Activated naive CD4-positive, alpha-beta T cell treated with anti-CD3 and anti-CD28 coated beads, Interleukin-2, amount 50 U/mL, for 72 hours (primary cell): ENCODE measurements around the gene OSBPL3. TPM values are rescaled to one million over a fixed set of nuclear protein-coding genes. Genes with fewer than 3 reads are reported as not detected.

Source experiments
- ATAC-seq, 2 donors: fragments of 150-1000 bp; cut with Tn5 transposase; 2 replicates each; pipeline ENCODE4 v1.10.0; 2021; ENCODE audit warnings: mild to moderate bottlenecking in 2 of 2, moderate library complexity in 2 of 2
- DNase-seq, 2 donors: peaks; one replicate each; pipeline ENCODE4 v3.0.0; 2021 to 2022; ENCODE audit warnings: low spot score in 2 of 2
- H3K27ac Mint-ChIP-seq, 2 donors: one replicate each; pipeline ENCODE4 v1.8.0; 2022; ENCODE audit warnings: mild to moderate bottlenecking in 2 of 2, mixed read lengths in 2 of 2
- H3K36me3 Mint-ChIP-seq, 2 donors: one replicate each; pipeline ENCODE4 v1.8.0; 2022; ENCODE audit warnings: mixed read lengths in 2 of 2
- H3K9me3 Mint-ChIP-seq, 2 donors: one replicate each; pipeline ENCODE4 v1.8.0; 2022; ENCODE audit warnings: mixed read lengths in 2 of 2
- total RNA-seq, 2 donors: library from RNA; stranded (reverse); gene quantifications; one replicate each; pipeline ENCODE4 v1.2.3, GENCODE V29; 2022

Gene OSBPL3
- total RNA-seq, 2 donors from 2014 or later = 42.2 to 52.0 TPM

DNA sequence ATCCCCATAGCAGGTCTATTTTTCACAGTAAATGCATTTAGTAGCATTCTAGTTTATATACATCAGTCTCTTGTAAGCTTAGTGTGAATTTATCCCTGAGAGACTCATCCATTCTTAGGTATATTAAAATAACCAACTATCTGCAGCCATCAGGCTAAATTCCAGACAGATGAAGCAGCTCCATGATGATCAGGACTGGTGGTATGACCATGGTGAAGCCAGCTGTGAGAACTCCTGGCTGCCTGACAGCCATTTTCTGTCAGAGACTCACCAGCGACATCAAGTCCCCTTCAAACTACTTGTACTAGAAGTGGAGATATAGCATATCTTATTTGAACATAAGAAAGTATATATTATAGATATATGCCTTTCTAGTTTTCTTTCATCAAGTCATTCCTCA lies 152.4 kb downstream of the OSBPL3 start:
- no peak for DNase-seq
- peaks cover 28 to 66% of the 10 kb centered on the region in 2 donors for H3K36me3 Mint-ChIP-seq
- no peak overlapping the region for H3K27ac Mint-ChIP-seq
- no peak for ATAC-seq
- no peaks in the 10 kb centered on the region for H3K9me3 Mint-ChIP-seq

DNA sequence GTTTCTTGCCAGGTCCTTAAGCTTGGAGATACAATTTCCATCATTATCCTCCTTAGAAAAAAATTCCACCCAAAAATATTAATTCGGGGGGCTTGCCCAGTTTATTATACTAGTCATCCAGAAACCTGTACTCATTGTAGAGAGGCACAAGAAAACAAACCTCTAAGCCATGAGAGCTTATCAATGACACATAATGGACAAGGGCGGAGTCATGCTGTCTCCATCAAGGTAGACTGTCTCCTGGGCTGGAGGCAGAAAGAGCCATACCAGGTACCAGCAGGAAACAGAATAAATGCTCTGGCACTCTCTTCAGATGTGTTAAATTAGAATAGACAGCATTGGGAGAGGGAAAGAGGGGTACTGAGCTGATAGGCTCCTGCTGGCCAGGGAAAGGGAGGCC lies 153.0 kb downstream of the OSBPL3 start:
- Mint-ChIP-seq H3K27ac (peak overlapping the region; percentile 28 to 78), H3K9me3 (no peaks in the 10 kb centered on the region), H3K36me3 (peaks cover 28 to 67% of the 10 kb centered on the region in 2 donors)
- ATAC-seq (peak in 1 of 2 donors; percentile 52), DNase-seq (no peak)

DNA sequence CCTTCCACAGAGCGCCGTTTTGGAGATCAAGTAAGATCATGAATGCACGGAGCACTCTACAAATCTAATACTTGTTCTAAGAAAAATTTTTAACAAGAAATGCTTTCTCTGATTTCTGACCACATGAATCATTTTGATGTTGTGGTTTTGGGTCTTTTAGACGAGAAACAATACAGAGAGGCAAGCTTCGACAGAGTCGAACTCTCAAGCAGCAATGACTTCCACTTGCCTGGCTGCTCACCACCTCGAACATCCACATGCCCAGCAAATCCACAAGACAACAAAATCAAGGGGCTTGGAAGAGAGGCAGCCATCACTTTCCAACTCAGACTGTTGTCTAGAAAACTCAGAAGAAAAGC lies 153.3 kb downstream of the OSBPL3 start:
- H3K27ac Mint-ChIP-seq = peak overlapping the region; percentile 28 to 78
- peaks cover 28 to 67% of the 10 kb centered on the region in 2 donors for H3K36me3 Mint-ChIP-seq
- ATAC-seq = peak; percentile 30 to 56
- no peak for DNase-seq
- no peaks in the 10 kb centered on the region for H3K9me3 Mint-ChIP-seq

DNA sequence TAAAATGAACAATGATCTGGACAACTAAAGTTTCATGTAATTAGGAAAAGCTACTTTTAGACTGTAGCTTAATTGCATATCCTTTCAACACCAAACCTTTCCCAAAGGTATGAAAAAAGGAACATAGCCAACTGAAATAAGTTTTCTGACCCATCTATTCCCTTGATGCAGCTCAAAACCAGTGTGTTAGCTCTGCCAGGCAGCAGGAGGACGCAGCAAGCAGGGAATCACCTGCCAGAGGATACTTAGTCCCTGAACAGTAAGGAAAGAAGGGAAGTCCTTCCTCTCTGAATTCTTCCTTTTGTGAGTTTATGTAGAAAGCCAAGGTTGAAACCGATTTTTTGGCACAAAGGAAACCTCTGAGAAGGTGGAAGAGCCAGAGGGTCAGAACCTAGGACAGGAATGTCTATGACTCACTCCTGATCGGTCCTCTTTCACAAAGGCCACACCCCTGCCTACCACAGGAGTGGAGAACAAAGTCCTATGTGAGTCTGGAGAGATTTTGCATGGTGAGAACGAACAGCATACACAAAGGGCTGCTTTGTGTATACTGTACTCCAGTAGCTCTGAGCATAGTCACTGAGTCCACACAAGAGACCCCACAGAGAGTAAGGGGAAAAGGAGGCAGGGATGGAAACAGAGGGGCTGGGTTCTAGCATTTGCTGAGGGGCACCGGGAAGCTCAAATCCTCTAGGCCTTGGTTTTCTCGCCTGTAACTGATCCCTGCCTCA lies 153.9 kb downstream of the OSBPL3 start:
- Mint-ChIP-seq H3K9me3 (no peaks in the 10 kb centered on the region), H3K27ac (peak overlapping the region; percentile 28 to 78), H3K36me3 (peaks cover 26 to 67% of the 10 kb centered on the region in 2 donors)
- no peak for DNase-seq
- ATAC-seq = peak in 1 of 2 donors; percentile 3

DNA sequence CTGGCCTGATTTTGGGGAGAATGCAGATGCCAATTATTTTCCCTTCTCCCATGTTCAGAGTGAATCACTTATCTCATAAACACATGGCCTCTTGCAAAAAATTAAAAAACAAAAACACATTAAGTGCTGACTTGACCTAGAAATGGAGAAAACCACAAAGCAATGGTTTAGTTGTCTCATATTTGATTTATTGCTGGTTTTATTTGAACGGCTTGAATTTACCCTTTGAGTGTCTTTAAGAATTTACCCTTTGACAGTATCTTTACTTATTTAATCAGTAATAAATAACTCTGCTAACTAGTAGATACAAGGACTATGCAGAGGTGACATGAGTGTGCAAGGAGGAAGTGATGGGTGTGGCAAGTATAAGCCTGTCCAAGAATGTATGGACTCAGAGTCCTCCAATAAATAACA lies 154.6 kb downstream of the OSBPL3 start:
- DNase-seq (no peak), ATAC-seq (no peak)
- peaks cover 21 to 65% of the 10 kb centered on the region in 2 donors for H3K36me3 Mint-ChIP-seq

DNA sequence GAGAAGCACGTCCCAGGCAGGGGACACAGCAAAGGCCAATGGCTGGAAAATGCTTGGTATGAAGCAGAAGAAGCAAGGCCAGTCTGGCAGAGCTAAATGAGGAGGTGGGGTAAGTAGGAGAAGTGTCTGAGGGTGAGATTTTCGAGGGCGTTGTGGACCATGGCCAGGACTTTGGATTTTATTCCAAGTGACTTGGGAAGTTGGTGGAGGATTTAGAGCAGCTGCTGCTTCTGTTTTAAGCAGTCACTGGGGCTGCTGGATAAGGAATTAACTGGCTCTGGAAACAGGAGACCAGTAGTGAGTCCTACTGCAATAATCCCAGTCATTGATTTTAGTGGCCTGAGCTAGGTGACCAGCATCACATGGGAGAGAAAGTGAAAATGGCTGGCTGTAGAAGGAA lies 155.1 kb downstream of the OSBPL3 start:
- DNase-seq (no peak), ATAC-seq (no peak)
- Mint-ChIP-seq H3K9me3 (no peaks in the 10 kb centered on the region), H3K36me3 (peaks cover 16 to 62% of the 10 kb centered on the region in 2 donors), H3K27ac (no peak overlapping the region)

More for the DNA sequence above, 154.6 kb downstream of the OSBPL3 start:
- Mint-ChIP-seq H3K27ac (no peak overlapping the region), H3K9me3 (no peaks in the 10 kb centered on the region)

DNA sequence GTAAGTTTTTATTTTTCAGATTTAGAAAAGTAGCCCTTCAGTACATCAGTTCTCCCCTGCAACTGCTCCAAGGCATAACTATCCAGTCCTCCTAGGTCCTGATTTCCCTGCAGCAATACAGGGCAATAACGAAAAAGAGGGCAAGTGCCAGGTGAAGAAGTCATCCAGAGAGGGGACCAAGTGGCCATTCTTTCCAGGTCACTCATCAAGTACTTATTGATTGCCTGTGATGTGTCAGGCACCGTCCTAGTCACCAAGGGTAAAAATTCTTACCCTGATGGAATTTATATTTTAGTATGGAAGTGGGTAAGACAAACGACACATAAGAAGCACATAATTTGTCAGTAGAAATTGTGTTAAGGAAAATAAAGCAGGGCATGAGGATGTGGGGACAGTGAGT lies 155.6 kb downstream of the OSBPL3 start:
- Mint-ChIP-seq H3K36me3 (peaks cover 15 to 60% of the 10 kb centered on the region in 2 donors), H3K9me3 (no peaks in the 10 kb centered on the region)
- no peak for DNase-seq

DNA sequence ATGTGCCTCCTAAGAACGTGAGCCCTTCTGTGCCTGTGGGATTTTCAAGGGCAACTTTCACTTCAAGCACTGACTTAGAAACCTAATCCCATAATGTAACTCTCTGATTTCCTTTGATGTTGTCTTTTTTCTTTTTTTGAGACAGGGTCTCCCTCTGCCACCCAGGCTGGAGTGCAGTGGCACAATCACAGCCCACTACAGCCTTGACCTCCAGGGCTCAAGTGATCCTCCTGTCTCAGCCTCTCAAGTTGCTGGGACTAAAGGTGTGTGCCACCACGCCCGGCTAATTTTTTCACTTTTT lies 158.3 kb downstream of the OSBPL3 start:
- Mint-ChIP-seq H3K36me3 (peaks cover 9 to 37% of the 10 kb centered on the region in 2 donors), H3K27ac (peak overlapping the region; percentile 92), H3K9me3 (no peaks in the 10 kb centered on the region)
- ATAC-seq (no peak), DNase-seq (no peak)

More for the DNA sequence above, 155.6 kb downstream of the OSBPL3 start:
- no peak overlapping the region for H3K27ac Mint-ChIP-seq
- no peak for ATAC-seq

DNA sequence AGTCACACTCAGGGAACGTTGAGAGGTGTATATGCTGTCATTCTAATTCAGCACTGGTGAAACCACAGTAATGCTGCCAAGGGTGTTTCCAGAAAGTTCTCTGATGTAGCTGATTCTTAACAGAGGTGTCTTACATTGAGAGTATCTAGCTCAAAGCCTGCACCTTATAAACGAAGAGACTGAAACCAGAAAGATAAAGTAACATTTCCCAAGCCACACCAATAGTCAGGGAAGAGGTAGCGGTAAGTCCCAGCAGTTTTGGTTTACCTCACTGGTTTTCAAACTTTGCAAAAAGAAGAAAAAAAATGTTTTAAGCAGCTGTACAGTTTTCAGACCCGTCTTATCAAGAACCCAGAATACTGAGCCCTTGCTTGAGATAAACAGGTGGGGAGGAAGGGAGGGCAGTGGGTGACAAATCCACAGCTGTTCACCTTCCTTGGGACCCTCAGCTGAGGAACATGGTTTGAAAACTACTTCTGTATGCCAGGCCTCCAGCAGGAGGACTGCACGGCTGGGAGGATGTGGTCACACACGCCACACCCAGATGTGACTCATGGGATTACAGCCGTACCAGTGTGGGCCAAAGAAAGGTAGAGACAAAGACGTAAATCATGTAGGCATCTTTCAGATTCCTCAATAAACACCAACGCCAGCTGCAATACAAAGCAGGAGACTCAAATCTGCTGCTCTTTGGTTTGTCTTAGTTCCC lies 158.8 kb downstream of the OSBPL3 start:
- peak; percentile 87 to 89 for ATAC-seq

DNA sequence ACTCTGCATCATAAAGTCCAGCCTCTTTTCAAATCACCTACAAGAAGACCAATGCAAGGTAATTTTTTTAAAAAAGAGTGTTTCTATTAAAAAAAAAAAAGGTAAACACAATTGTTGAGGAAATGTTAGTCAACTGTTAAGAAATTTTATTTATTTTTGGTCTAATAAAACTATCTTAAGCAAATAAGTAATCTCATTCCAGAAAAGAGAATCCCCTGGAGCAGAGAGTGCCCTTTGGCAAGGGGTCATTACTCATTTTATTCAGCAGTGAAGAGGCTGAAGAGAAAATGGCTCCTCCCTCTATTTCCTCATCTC lies 159.3 kb downstream of the OSBPL3 start:
- H3K9me3 Mint-ChIP-seq = no peaks in the 10 kb centered on the region
- DNase-seq = no peak
- ATAC-seq = no peak
- H3K27ac Mint-ChIP-seq = peak overlapping the region; percentile 92
- peaks cover 9 to 28% of the 10 kb centered on the region in 2 donors for H3K36me3 Mint-ChIP-seq

More for the DNA sequence above, 158.8 kb downstream of the OSBPL3 start:
- peak; percentile 69 to 84 for DNase-seq
- Mint-ChIP-seq H3K27ac (peak overlapping the region; percentile 92), H3K9me3 (no peaks in the 10 kb centered on the region), H3K36me3 (peaks cover 9 to 32% of the 10 kb centered on the region in 2 donors)

DNA sequence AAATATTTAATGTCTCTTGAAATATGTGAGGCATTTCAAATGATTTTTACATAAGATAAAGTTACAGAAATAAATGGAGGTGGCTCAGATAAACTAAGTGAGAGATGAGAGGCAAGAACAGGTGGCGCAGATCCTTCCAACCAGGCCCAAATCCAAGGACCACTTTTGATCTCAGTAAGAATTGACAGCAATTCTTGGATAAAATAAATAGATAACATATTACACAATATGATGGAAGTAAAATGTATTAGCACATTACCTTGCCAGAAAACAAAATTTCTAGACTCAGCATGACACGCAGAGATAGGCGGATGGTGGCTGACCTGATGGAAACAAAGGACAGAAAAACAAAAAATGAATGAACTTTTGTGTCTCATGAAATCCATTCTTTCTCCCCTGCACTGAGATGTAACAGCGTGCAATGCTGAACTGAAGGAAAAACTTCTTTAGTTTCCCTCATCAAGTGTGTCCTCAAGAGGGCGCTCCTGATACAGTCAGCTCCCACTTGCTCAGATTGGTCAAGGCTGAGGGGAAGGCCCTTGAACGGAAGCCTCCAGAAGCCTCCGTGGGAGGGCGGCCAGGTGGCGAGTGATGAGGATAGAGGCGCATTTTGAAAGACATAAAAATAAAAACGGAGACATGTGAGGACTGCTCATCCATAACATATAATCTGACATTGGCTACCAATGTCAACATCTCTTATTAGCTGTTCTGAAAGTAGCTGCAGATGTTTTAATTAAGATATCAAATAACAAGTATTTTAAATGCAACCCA lies 159.9 kb downstream of the OSBPL3 start:
- Mint-ChIP-seq H3K27ac (peak overlapping the region; percentile 92), H3K9me3 (no peaks in the 10 kb centered on the region), H3K36me3 (peaks cover 12 to 23% of the 10 kb centered on the region in 2 donors)
- DNase-seq (peak; percentile 76 to 78), ATAC-seq (peak; percentile 47 to 48)

DNA sequence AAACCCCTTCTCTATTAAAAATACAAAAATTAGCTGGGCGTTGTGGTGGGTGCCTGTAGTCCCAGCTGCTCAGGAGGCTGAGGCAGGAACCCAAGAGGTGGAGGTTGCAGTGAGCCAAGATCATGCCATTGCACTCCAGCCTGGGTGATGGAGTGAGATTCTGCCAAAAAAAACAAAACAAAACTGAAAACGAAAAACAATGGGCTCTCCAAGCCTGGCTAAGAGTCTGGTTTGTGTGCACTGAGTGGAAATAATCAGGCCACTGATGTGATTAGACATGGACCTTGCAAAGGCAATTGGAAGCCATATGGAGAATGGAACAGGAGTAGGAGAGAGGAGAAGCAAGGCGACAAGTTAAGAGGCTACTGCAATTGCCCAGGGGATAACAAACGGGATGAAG lies 162.6 kb downstream of the OSBPL3 start:
- no peak overlapping the region for H3K27ac Mint-ChIP-seq
- ATAC-seq (no peak), DNase-seq (no peak)
- H3K36me3 Mint-ChIP-seq = peaks cover 0 to 14% of the 10 kb centered on the region in 2 donors
- no peaks in the 10 kb centered on the region for H3K9me3 Mint-ChIP-seq

DNA sequence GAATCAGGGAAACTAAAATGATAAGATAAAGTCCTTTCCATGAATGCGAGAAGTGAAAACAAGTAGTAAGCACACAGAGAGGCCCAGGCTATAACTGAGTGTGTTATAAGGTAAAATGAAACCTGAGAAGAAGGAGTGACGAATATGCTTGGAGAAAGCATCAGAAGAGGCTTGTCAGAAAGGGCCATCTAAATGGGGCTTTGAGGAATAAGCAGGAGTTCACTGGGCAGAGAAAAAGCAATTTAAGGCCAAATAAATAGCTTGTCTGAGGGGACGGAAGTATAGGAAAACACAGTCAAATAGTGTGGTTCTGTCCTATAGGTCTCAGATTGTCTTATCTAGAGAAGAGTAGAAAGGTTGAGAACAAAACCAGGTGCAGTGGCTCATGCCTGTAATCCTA lies 163.1 kb downstream of the OSBPL3 start:
- Mint-ChIP-seq H3K9me3 (no peaks in the 10 kb centered on the region), H3K27ac (no peak overlapping the region), H3K36me3 (peaks cover 0 to 14% of the 10 kb centered on the region in 2 donors)
- ATAC-seq (no peak), DNase-seq (no peak)

DNA sequence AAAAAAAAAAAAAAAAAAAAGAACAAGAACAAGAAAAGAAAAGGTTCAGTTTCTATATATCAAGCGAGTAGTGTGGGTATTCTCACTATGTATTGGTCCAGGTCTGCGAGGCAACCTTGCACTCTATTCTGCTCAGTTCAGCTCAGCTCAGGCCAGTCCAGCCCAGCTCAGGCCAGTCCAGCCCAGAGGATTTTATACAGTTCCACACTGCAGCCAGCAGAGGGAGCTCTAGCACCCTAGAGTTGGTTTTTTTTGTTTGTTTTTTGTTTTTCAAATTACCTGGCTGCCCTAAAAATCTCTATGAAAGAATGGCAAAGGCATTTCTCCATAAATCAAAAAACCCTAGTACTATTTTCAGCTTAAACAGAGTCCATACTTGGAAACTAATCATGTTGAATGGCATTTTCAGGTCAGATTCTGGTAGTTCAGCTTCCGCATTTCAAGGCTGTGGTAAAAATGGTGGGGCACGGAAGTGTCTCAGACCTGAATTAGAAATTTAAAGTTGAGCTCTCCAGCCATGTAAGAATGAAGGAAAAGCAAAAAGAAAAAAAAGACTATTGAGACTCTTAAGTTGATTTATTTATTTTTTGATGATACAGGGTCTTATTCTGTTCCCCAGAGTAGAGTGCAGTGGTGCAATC lies 167.6 kb downstream of the OSBPL3 start:
- peak in 1 of 2 donors; percentile 49 for DNase-seq
- Mint-ChIP-seq H3K9me3 (no peaks in the 10 kb centered on the region), H3K36me3 (peaks cover 4 to 25% of the 10 kb centered on the region in 2 donors), H3K27ac (no peak overlapping the region)
- ATAC-seq = peak; percentile 58 to 79

DNA sequence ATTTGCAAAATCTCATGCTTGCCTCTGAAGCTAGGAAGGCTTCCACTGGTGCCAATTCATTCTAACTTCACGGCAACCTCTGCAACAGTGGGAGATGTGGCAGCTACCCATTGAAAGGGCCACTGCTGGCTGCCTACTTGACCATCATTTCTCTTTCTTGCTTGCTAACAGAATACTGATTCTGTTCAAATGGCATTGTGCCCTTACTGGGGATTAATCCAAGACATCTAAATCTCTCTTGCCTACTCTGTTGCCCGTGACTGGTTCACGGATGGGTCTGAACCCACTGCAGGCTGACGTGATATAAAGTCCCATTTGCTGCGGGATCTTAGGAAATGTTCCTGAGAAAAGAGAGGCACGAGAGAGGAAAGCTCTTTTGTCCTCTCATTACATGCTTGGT lies 171.5 kb downstream of the OSBPL3 start:
- ATAC-seq = no peak
- no peak overlapping the region for H3K27ac Mint-ChIP-seq
- no peaks in the 10 kb centered on the region for H3K9me3 Mint-ChIP-seq
- H3K36me3 Mint-ChIP-seq = peaks cover 15 to 28% of the 10 kb centered on the region in 2 donors
- DNase-seq = no peak

DNA sequence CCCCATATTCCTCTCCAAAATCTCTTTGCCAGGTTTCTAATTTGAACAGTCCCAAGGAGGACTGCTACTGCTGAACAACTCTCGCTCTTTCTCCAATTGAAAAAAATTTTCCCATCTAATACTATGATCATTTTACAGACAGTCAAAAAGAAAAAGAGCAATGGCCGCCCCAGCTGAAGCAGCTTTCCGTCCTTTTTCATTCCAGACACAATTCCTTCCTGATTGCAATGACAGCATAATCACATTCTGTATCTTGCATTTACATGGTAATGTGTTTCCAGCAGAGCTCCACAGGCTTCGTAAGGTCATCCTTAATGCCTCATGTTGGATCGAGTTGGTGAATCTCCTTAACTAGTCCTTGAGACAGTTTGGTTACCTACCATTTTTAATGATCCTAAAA lies 177.7 kb downstream of the OSBPL3 start:
- peaks cover 28 to 41% of the 10 kb centered on the region in 2 donors for H3K36me3 Mint-ChIP-seq
- ATAC-seq (no peak), DNase-seq (no peak)
- no peaks in the 10 kb centered on the region for H3K9me3 Mint-ChIP-seq
- H3K27ac Mint-ChIP-seq = no peak overlapping the region

DNA sequence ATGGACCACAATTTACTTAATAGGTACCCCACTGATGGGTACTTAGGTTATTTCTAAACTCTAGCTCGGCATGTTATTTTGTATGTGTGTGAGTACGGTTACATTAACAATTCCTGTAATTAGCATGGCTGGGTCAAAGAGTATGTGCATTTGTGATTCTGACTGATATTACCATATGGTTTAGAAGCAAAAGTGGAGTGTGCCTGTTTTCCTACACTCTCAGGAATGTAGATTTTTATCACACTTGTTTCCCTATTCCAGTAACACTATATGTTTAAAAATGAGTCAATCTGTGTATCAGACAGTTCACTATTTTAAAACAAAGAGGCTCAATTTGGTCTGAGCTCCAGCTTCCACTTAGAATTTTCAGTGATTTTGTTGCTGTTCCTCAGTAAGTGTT lies 178.1 kb downstream of the OSBPL3 start:
- Mint-ChIP-seq H3K36me3 (peaks cover 28 to 43% of the 10 kb centered on the region in 2 donors), H3K27ac (no peak overlapping the region), H3K9me3 (no peaks in the 10 kb centered on the region)
- DNase-seq (no peak), ATAC-seq (no peak)
